GM12875 (cell line): Measurements from ENCODE around the gene LRRC28.

Source experiments
- H3K4me3 ChIP-seq: one replicate; pipeline ENCODE4 v1.5.1; 2011; ENCODE audit warnings: low read depth, low read length, control low read depth
- CTCF ChIP-seq: IDR thresholded peaks from 2 replicates; pipeline ENCODE4 v1.5.1; 2011; ENCODE audit warnings: low read depth, mild to moderate bottlenecking, control low read depth, inconsistent platforms, low read length, moderate library complexity, borderline replicate concordance; ENCODE audit not compliant: insufficient read depth

LRRC28 gene

GRCh38 chr15:99303907-99304306 is 52.6 kb downstream of the LRRC28 start:
- TF ChIP-seq CTCF = no peak
- H3K4me3 ChIP-seq = no peak overlapping the region

GRCh38 chr15:99305761-99306505 is 54.7 kb downstream of the LRRC28 start:
- H3K4me3 ChIP-seq = no peak overlapping the region
- no peak for TF ChIP-seq CTCF

- no peak for TF ChIP-seq CTCF
- no peak overlapping the region for H3K4me3 ChIP-seq
Observed at GRCh38 chr15:99306694-99307338, 55.5 kb downstream of the LRRC28 start.

- H3K4me3 ChIP-seq = no peak overlapping the region
- TF ChIP-seq CTCF = no peak
Observed at GRCh38 chr15:99307735-99308134, 56.5 kb downstream of the LRRC28 start.

GRCh38 chr15:99310745-99311144 is 59.5 kb downstream of the LRRC28 start:
- H3K4me3 ChIP-seq = no peak overlapping the region
- no peak for TF ChIP-seq CTCF

- no peak for TF ChIP-seq CTCF
- no peak overlapping the region for H3K4me3 ChIP-seq
Observed at GRCh38 chr15:99312228-99312627, 60.9 kb downstream of the LRRC28 start.

GRCh38 chr15:99312794-99313193 is 61.5 kb downstream of the LRRC28 start:
- TF ChIP-seq CTCF = no peak
- H3K4me3 ChIP-seq = no peak overlapping the region
